HG03342 (cell line): ENCODE results near the gene ADAM19.
A peak's percentile ranks its signal among the peaks of the same experiment; 100 is the strongest.

Experiments
- ATAC-seq: cut with Tn5 transposase; IDR thresholded peaks from one replicate; pipeline ENCODE4 v1.9.1; 2021; ENCODE audit warnings: mild to moderate bottlenecking, moderate library complexity; ENCODE audit not compliant: unreplicated experiment

Gene ADAM19

DNA sequence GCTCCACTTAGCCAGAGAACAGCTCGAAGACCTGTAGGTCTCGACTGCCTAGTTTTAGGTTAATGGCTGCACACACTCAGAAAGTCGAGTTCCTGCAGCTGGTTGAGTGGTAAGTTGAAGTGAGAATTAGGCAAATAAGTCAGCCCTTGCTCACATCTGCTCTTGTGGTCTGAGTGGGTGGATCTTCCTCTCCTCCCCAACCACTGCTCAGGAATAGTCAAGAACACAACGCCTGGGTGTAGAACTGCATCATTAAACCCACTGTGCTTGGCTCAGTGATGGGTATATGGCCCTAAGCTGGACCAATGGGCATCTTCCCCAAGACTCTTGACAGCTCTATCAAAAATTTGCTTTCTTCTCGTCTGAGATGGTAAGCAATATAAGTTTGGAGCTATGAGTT is 20.9 kb upstream of the ADAM19 start:
- peak; percentile 85 for ATAC-seq

DNA sequence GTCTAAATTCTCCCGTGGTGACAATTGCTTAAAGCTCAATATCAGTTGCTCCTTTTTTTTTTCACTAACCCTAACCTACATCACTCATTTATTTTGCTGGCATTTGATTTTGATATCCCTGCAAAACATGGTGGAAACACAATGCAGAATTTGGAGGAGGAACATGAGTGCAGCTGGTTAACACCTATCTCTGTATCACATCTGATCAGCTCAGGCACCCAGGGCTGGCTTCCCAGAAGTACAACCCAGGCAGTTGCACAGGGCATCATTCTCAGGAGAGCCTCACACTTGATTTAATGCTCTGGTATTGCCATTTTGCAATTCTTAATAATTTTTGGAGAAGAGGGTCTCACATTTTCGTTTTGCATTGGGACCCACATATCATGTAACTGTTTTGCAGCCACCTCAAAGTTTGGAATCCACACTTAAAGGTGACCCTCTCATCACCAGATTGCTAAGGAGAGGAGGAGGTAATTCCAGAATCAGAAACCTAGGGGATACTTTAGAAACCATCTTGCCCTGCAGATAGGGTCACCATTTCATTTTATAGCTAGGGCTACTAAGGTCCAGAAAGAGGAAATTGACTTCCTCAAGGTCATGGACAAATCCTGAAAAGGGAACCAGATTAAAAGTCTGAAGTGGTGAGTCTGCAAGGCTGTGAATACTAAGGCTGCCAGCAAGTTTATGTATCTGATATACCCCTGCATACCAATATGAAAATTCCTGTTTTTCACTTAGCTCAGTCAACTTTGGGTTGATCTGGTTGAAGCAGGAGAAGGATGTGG is 19.3 kb upstream of the ADAM19 start:
- ATAC-seq: no peak

DNA sequence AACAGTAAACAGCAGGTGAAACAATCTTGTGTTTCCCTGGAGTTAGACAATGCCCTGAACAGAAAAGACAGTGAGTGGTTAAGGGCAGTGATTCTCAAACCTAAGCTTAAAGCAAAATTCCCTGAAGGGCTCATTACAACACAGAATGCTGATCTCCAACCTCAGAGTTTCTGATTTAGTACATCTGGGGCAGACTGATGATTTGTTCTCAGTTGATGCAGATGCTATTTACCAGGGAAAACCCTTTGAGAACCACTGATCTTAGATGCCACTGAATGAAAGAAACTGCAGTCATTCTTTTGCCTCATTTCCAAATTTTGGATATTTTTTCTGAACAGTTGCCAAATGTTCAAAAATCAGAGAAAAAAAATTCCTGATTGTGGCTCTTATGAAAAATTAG is 18.7 kb upstream of the ADAM19 start:
- no peak for ATAC-seq

DNA sequence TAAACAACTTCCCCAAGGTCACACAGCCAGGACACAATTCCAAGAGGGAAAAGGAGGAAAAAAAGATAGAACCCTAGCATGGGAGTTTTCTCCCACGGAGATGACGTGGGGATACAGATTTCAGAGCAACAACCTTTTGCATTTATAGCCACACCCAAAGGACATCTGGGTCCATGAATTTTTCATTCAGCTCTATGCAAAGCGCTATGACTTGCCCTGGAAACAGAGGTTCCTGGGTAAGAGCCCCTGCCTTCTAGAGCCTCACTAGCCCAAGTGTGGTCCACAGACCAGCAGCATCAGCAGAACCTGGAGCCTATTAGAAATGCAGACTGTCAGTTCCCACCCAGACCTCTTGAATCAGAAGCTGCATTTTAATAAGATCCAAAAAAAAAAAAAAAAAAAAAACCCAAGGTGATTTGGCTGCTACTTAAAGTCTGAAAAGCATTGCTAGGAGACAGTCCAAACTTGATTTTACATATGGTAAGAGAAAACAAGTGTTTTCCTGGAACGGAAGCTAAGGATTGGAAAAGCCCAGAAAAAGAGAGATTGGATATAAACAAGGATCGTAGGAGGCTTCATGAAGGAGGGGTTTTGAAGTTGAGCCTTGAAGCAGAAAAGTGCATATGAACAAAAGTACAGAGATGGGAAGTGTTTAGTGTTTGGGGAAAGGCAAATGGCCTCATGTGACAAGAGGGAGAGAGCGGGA is 17.6 kb upstream of the ADAM19 start:
- no peak for ATAC-seq

DNA sequence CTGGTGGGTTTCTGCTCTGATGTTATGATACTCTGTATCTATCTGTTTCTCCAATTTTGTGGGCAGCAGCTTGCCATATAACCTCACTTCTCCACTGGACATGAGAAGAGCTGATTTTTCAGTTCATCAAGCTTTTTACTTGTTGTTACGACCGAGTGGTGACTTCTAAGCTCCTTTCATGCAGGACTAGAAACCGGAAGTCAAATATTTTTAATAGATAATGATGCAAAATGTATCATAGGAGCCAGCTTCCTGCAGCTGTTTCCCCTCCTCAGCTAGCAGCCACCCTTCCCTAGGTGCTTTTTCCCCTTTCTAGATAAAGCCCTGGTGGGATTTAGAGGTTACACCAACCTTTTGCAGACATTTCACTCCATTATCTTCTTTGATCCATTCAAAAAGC is 17.0 kb upstream of the ADAM19 start:
- ATAC-seq: no peak

DNA sequence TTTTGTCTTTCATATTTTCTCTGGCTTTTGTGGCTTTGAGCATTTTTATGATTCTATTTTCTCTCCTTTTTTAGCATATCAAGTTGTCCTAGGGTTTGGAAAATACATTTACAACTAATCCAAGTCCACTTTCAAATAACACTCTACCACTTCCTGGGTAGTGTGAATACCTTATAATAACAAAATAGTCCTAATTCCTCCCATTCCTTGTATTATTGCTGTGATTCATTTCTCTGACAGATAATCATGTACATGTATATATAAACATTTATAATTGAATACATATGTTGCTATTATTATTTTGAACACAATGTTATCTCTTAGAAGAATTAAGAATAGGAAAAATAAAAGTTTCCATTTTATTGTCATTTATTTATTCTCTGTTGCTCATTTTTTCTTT is 14.9 kb upstream of the ADAM19 start:
- no peak for ATAC-seq

DNA sequence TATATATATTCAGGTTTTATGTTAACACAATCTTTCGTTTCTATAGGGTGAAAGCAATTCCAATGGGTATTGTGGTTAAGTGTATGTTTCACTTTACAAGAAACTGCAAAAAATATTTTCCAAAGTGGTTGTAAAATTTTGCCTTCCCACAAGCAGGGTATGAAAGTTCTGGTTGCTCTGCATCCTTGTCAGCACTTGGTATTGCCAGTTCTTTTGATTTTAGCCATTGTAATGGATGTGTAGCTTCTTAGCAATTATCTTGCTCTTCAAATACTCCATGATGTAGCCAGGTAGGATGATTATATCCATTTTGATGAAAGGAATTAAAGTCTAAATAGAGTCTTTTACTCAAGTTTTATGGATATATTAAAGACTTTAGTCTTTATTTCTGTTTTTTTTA is 9.1 kb upstream of the ADAM19 start:
- ATAC-seq: no peak

DNA sequence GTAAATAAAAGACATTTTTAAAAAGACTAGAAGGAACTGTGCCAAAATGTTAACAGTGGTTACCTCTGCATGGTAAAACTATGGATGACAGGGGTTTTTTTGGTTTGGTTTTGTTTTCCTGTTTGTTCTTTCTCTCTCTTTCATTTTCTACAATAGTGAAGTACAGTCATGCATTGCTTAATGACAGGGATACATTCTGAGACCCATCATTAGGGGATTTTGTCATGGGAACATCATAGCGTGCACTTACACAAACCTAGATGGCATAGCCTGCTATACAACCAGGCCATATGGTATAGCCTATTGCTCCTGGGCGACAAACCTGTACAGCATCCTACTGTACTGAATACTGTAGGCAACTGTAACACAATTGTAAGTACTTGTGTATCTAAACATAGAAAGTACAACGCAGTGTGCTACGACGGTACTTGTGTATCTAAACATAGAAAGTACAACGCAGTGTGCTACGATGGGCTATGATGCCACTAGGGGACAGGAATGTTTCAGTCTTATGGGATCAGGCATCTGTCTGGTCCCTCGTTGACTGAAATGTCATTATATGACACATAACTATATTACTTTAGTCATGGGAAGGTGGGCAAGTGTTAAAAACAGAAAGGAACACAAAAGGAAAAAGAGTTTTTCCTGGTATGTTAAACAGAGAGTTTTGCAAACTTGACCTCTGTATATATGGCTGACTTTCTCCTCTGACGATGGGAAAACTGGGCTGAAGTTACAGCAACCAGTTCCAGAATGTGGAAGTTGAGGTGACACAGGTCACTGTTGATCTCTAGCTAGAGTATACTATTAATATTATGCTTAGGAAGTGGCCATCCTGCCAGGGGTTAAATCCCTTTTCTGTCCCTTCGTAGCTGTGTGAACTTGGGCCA is 7.4 kb upstream of the ADAM19 start:
- ATAC-seq: peak; percentile 45

DNA sequence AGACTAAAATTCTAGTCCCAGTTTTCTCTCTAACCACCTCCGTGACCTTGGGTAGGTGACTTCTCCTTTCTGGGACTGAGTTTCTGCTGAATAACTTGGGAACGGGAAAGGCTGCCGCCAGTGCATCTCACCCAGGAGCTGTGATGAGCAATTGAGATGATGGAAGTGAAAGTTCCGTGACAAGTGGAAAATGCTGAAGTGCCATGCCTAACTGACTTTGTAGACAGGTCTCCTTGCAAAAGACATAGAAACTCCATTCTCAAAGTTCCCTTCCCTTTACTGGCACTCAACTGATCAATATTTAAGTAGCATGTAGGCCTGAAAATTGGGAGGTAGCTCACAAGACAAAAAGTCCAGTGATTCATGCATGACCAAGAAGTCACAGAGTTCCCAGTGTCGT is 6.3 kb upstream of the ADAM19 start:
- no peak for ATAC-seq

DNA sequence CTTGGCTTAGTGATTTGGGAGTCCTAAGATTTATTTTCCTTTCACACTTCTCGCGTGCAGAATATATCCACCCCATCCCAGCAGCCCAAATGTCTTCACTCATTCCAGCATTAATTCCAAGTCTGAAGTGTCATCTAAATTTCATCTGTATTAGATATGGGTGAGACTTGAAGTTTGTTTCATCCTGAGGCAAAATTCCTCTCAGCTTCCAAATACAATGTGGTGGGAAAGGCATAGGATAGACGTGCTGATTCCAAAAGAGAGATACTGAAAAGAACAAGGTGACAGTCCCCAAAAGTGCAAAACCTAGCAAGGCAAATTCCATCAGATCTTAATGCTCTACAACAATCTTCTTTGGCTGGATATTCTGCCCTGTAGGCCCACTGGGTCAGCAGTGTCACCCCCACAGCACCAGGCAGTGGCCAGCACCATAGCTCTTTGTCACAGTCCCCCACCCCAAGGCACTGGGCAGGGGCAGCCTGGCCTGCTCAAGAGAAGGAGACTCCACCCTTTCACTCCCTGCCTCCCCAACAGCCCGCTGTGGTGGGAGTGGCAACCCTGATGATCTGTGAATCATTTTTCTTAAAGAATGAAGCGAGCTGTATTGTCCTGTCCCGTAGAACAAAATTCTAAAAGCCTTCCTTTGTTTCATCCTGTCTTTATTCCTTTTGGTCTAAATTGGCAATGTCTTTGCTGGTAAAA is 2.7 kb upstream of the ADAM19 start:
- ATAC-seq: no peak

DNA sequence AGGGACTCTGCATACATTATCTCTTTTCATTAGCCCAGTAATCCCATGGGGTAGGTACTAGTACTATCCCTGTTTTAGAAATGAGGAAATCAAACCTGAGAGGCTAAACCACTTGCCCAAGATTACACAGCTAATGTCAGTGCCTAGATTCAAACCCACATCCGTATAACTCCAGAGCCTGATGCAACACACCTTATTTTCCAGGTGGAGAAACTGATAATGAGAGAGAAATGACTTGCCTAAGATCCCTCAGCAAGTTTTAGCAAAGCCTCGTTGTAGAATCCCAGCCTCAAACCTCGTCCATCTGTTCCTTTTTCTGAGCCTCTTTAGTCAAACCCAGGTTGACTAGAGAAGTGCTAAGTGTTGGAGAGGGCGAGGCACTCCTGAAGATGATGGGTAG is 1.1 kb upstream of the ADAM19 start:
- ATAC-seq: no peak

DNA sequence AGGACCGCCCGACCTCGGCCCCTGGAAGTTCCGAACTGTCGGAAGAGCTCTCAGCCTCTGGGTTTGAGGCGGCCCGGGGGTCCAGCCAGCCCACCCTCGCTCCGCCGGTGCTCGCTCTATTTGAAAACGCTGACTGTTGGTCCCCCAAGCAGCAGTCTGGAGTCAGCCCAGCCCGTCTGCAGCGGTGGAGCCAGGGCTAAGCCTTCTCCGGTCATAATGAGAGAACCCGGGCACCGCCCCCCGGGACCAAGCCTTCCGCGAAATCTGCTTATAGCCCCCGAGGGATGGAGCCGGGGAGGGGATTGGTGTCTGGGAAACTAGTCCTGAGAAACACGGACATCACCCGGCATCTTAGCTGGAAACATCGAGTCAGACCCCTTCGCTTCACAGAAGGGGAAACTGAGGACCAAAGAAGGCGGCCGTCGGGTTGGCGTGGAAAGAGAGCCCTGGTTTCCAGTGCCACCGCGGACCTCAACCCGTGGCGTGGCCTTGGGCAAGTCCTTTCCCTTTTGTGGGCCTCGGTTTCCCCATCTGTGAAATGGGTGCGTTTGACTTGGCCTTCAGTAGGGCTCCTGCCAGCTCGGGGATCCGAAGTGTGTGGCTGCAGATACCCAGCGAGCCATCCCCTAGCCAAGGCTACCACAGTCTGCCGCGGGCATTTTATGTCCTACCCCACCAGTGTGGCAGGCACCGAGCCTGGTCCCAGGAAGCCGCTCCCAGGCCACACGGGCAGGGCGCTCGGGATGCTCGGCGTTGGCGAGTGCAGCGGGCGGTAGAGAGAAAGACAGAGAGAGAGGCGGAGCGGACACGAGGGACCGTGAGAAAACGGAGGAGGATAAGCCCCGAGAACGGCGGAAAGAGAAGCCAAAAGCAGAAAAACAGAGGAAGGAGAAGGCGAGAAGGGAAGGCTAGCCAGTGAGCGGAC is 857 bp downstream of the ADAM19 start:
- ATAC-seq: no peak

DNA sequence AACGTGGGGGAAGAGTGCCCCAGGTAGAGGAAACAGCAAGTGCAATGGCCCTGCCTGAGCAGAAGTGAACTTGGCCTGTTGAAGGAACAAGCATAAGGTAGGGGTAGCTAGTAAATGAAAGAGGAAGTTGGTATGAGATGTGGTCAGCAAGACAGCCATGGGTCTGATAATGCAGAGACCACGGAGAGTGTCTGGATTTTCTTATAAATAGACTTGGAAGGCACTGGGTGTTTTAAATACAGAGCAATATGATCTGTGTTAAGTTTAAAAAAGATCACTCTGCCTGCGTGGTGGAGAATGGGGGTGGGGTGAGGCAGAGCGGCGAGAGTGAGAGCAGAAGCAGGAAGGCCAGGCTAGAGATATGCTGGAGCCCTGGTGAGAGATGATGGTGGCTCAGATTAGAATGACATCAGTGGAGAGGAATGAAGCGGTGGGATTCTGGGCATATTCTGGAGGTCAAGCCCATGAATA is 4.2 kb downstream of the ADAM19 start:
- ATAC-seq: peak; percentile 88

DNA sequence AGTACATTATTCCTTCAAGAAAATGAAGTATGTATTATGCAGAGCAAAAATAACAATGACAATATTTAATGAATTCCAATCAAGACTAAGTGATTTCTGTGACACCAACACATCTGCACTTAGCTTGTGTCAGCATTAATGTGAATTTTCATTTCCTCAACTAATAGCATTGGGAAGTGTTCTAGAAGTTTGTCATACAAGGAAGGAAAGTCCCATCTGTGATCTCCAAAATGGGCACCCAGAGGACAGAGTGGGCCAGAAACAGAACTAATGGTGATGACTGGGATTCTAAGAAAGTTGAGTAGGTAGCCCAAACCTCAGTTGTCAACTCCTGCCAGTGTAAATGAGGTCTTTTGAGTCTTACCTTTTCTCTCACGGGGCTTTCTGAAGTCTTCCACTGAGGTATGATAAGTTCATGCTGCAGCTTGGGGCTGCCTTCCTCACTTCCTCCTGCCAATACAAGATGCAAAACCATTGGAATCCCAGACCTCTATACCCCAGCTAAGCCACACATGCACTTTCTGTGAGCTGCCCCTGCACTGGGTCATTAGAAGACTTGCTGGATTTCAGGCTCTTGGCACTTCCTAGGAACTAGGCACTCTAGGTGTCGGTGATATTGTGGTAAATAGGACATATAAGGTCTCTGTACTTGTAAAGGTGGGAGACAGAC is 4.9 kb downstream of the ADAM19 start:
- peak; percentile 5 for ATAC-seq

DNA sequence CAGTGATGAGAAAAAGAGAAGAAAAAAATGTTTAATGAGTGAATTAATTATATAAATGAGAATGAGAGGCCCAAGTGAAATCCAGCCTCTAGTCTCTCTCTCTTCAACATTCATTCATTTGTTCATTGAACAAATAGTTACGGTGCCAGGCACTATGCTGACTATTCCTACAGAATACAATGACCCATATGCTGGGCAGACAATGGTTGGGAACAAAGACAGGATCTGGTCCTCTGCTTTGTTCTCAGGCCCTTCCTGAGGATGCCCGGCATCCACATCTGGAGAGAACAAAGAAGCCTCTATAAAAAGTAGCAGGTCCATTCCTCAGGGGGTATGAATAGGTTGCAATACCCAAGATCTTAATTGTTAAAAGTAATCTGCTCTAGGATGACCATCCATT is 6.9 kb downstream of the ADAM19 start:
- no peak for ATAC-seq

DNA sequence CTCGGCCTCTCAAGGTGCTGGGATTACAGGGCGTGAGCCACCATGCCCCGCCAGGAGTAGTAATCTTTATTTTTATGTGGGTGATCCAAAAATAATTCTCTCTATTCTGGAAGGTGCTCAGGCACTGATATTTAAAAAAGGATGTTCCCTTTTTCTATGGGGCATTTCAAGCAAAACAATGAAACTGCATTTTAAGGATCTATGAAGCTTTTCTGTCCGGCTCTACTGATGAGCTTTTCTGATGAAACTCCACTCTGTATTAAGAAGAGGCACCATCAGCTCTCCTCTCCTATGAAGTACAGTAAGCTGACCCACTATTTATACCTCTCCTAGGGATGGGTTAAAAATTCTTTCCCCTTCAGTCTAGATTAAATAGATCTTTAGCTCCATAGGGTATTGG is 7.4 kb downstream of the ADAM19 start:
- ATAC-seq: no peak

DNA sequence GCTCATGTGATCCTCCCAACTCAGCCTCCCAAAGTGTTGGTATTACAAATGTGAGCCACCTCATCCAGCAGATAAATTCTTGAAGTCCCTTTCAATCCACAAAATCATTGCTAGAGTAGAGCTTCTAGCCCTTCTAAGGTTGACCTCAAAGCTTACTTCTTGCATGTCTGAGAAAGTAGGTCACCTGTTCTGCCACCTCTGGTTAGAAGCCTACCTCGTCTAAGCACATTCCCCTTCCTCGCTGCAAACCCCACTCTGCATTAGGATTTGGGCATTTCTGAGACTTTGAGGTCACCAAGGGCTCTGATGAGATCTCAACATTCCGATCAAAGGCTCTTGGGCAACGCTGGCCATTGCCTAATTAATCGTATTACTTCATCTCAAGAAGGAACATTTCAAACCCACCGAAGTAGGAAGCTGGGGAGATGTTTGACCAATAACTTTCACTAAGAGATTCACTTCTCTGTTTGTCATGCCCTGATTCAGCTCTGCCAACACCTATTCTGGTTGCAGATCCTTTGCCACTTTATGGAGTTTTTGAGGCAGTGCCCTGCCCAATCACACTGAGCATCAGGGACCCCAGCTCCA is 8.6 kb downstream of the ADAM19 start:
- ATAC-seq: no peak

DNA sequence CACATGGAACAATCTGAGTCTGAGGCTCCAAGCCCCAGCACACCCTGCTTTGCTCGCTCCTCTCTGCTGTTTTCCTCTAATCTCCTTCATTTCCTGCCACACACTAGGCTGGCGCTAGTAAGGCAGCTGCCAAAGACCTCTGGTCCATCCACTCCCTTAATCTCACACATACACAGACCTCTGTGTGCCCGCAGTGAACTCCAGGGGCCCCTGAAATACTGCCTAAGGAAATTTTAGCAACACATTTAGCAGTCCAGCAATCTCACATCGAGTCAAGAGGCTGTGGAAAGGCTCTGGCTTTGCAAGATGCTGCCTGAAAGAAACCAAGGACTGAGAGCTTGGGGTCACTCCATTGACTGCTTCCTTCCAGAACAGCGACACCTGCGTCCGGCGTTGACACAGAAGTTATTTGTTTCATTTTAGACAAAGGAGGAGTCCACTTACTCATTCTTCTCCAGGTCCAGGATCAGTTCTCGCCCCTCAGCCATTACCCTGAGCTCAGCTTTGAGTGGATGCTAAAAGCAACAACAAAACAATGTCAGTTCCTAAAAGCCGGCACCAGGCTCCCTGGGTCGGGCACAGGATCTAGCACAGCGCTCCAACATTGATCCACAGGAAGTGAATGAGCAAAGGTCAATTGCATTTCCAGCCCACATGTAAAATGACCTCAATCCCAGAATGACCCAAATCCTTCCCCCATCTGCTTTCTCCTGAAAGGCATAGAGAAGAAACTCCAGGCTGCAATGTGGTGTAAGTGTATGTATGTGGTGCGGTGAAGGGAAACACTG is 11.5 kb downstream of the ADAM19 start:
- ATAC-seq: no peak
